GM15510 (cell line): ENCODE measurements around the gene VSIG8.

Experiments used
- POLR2A ChIP-seq: IDR thresholded peaks from 3 replicates; pipeline ENCODE4 v1.6.1; 2011; ENCODE audit warnings: borderline replicate concordance; ENCODE audit not compliant: insufficient read length; ENCODE audit errors: extremely low read depth

Gene VSIG8

GRCh38 chr1:159862557-159862956 lies at the start of gene VSIG8:
Gene VSIG8 (minus strand): TSS chr1:159862657. CDS start chr1:159862521, 136 bp downstream.
- TF ChIP-seq POLR2A, result no peak

GRCh38 chr1:159911326-159912070 lies 49.0 kb upstream of the VSIG8 start:
- TF ChIP-seq POLR2A, result no peak

GRCh38 chr1:159908031-159908940 lies 45.8 kb upstream of the VSIG8 start:
- no peak for TF ChIP-seq POLR2A

- no peak for TF ChIP-seq POLR2A
These were observed 44.5 kb upstream of the VSIG8 start for GRCh38 chr1:159906960-159907359.

GRCh38 chr1:159902541-159902940 lies 40.1 kb upstream of the VSIG8 start:
- TF ChIP-seq POLR2A, result no peak

- no peak for TF ChIP-seq POLR2A
These were observed 38.4 kb upstream of the VSIG8 start for GRCh38 chr1:159900755-159901360.

GRCh38 chr1:159900086-159900680 lies 37.7 kb upstream of the VSIG8 start, which contains the start of gene CFAP45:
Gene CFAP45 (minus strand): TSS chr1:159900165. CDS start chr1:159900098, 67 bp downstream.
- no peak for TF ChIP-seq POLR2A

- no peak for TF ChIP-seq POLR2A
These were observed 36.1 kb upstream of the VSIG8 start for GRCh38 chr1:159898527-159898926.

- no peak for TF ChIP-seq POLR2A
These were observed 35.5 kb upstream of the VSIG8 start for GRCh38 chr1:159897962-159898361.

- TF ChIP-seq POLR2A, result no peak
These were observed 34.1 kb upstream of the VSIG8 start for GRCh38 chr1:159896546-159896930.

GRCh38 chr1:159895836-159896545 lies 33.5 kb upstream of the VSIG8 start:
- TF ChIP-seq POLR2A, result no peak

- TF ChIP-seq POLR2A, result no peak
These were observed 32.8 kb upstream of the VSIG8 start for GRCh38 chr1:159895286-159895685.

GRCh38 chr1:159892944-159893343 lies 30.5 kb upstream of the VSIG8 start:
- no peak for TF ChIP-seq POLR2A
